ENCODE results near the gene RTBDN. TPM values are rescaled to one million over a fixed set of nuclear protein-coding genes. Genes with fewer than 3 reads are reported as not detected.
A peak's percentile ranks its signal among the peaks of the same experiment; 100 is the strongest.

Gene RTBDN
- total and polyA plus RNA-seq, 10 of the 15 experiments (the other 5 are each of a cell fraction or from before 2014, with no cell fraction given): 0.45 TPM; not detected in 9

GRCh38 chr19:12806242-12807081 is 27.9 kb downstream of the RTBDN start, which contains the start of gene RNASEH2A (continued):
- TF ChIP-seq IRF5 (IDR thresholded peaks at IDR 0.05; ENCODE audit: borderline replicate concordance) (no peak), ZZZ3 (IDR thresholded peaks at IDR 0.05; ENCODE audit: control insufficient read depth, insufficient read length, low read depth) (no peak), MXI1 (IDR thresholded peaks at IDR 0.05; ENCODE audit: low read depth, low read length) (peak; percentile 84), RAD21 (IDR thresholded peaks at IDR 0.05; ENCODE audit: insufficient read depth, low read depth, low read length) (no peak), ZNF622 (IDR thresholded peaks at IDR 0.05) (no peak), IKZF1 (conservative IDR thresholded peaks at IDR 0.05) (peak; percentile 94), JUNB (IDR thresholded peaks at IDR 0.05) (no peak), BACH1 (IDR thresholded peaks at IDR 0.05; ENCODE audit: borderline replicate concordance) (0 out of 2 replicates have a peak, but pooled peaks have one; percentile 47), SIX5 (IDR thresholded peaks at IDR 0.05; ENCODE audit: low read depth, low read length, severe bottlenecking) (peak; percentile 95), POLR2AphosphoS5 (IDR thresholded peaks at IDR 0.05; ENCODE audit: low read length) (peak; percentile 61; the same call in 1 of the 2 replicates), TCF3 (IDR thresholded peaks at IDR 0.05; ENCODE audit: borderline replicate concordance, insufficient read depth, low read depth, low read length) (0 out of 2 replicates have a peak, but pooled peaks have one; percentile 26), MYC (IDR thresholded peaks at IDR 0.05; ENCODE audit: insufficient read depth, insufficient read length, insufficient replicate concordance, low read length, severe bottlenecking) (no peak), KLF5 (IDR thresholded peaks at IDR 0.05; ENCODE audit: partially characterized antibody) (peak; percentile 45), ZNF384 (IDR thresholded peaks at IDR 0.05; ENCODE audit: borderline replicate concordance, low read depth, low read length) (no peak), MEF2B (IDR thresholded peaks at IDR 0.05; ENCODE audit: partially characterized antibody, poor library complexity, severe bottlenecking) (peak; percentile 82), BCL3 (IDR thresholded peaks at IDR 0.05; ENCODE audit: borderline replicate concordance, insufficient read depth, low read depth, low read length, poor library complexity, severe bottlenecking) (no peak), E2F8 (IDR thresholded peaks at IDR 0.05; ENCODE audit: low read depth, partially characterized antibody) (no peak), CREM (IDR thresholded peaks at IDR 0.05; ENCODE audit: low read depth) (peak; percentile 92), CBX5 (IDR thresholded peaks at IDR 0.05; ENCODE audit: low read depth) (no peak), RELA (IDR thresholded peaks at IDR 0.05; ENCODE audit: borderline replicate concordance, partially characterized antibody) (peak; percentile 45), HCFC1 (IDR thresholded peaks at IDR 0.05; ENCODE audit: low read length) (peak; percentile 96), YBX1 (IDR thresholded peaks at IDR 0.05) (no peak)
